Transverse colon (tissue), 4 donors: ENCODE measurements around the gene EEF1B2. TPM values are rescaled to one million over a fixed set of nuclear protein-coding genes. Genes with fewer than 3 reads are reported as not detected.
"Not testable (repeated sequence)": the region's sequence is repeated elsewhere in the genome, so short reads cannot be mapped to it uniquely, and the experiment has no call there.

Source experiments
- DNase-seq: peaks from one replicate; pipeline ENCODE4 v3.0.0-alpha.2; 2019
- H3K27ac ChIP-seq, 4 donors: fragments of 200-600 bp; sonication (generic); 2 replicates each; pipeline ENCODE4 v1.5.1; 2016 to 2018; ENCODE audit warnings: inconsistent platforms in 4 of 4
- H3K27me3 ChIP-seq: fragments of 200-600 bp; sonication (generic); 2 replicates; pipeline ENCODE4 v1.5.1; 2017; ENCODE audit warnings: inconsistent platforms
- H3K36me3 ChIP-seq, 4 donors: fragments of 200-600 bp; sonication (generic); 2 replicates each; pipeline ENCODE4 v1.5.1; 2017 to 2019; ENCODE audit warnings: inconsistent platforms in 4 of 4
- H3K4me1 ChIP-seq, 4 donors: fragments of 200-600 bp; sonication (generic); 2 replicates each; pipeline ENCODE4 v1.5.1; 2017 to 2020; ENCODE audit warnings: inconsistent platforms in 4 of 4
- H3K4me3 ChIP-seq, 4 donors: fragments of 200-600 bp; sonication (generic); 1 replicate in 1 of 4; 2 replicates in 3 of 4; pipeline versions ENCODE4 v1.5.1 to v1.6.1; 2017 to 2019; ENCODE audit warnings: inconsistent platforms in 4 of 4
- H3K9me3 ChIP-seq, 2 donors: fragments of 200-600 bp; sonication (generic); 2 replicates each; pipeline ENCODE4 v1.5.1; 2017 to 2019; ENCODE audit warnings: inconsistent platforms in 2 of 2
- CTCF ChIP-seq, 5 experiments: fragments of 200-600 bp in 3 of 5; fragments of 450-650 bp in 2 of 5; sonication (generic) in 3 of 5; IDR thresholded peaks; 1 replicate in 2 of 5; 2 replicates in 3 of 5; pipeline ENCODE4 v1.5.1; 2016 to 2017; ENCODE audit warnings: antibody characterized with exemption in 5 of 5, inconsistent platforms in 3 of 5, mild to moderate bottlenecking in 2 of 5, moderate library complexity in 1 of 5
- EP300 ChIP-seq: sonication (generic); formaldehyde crosslinking; IDR thresholded peaks from one replicate; pipeline ENCODE4 v1.6.1; 2017; ENCODE audit warnings: antibody characterized with exemption, low read depth
- POLR2A ChIP-seq: fragments of 450-650 bp; IDR thresholded peaks from one replicate; pipeline ENCODE4 v1.6.1; 2016; ENCODE audit warnings: antibody characterized with exemption, mild to moderate bottlenecking, moderate library complexity
- POLR2AphosphoS5 ChIP-seq, 3 donors: sonication (generic); formaldehyde crosslinking; IDR thresholded peaks; one replicate each; pipeline ENCODE4 v1.6.1; 2016; ENCODE audit warnings: antibody characterized with exemption in 3 of 3
- WGBS, 2 donors: methylation state at CpG; one replicate each; pipeline ENCODE4 v1.1.5; 2018; ENCODE audit warnings: low coverage in 1 of 2; 5-methylcytosine and 5-hydroxymethylcytosine counted together
- in situ Hi-C, 4 donors: fragments of 200-750 bp; cut with MboI; loops; one replicate each; pipeline versions ENCODE4 v1.15.0 to v1.15.1; 2017; ENCODE audit warnings: low sequenced_read_pairs in 3 of 4, low pct_ligation_motif_present in 1 of 4, low pct_unique_long_range_greater_than_20kb in 1 of 4
- intact Hi-C: fragments of 100-400 bp; cut with DNase I; formaldehyde crosslinking; loops from one replicate; pipeline ENCODE4 v1.15.1; 2023; ENCODE audit warnings: low total_unique reads
- total RNA-seq, 4 donors: library from RNA; depleted of rRNA; stranded (reverse); fragments of >200 nt; gene quantifications; one replicate each; pipeline ENCODE4 v1.1.0, GENCODE V29; 2016

EEF1B2 gene
- total RNA-seq, 4 donors from 2014 or later, result 83.0 to 261 (median 183) TPM

- TF ChIP-seq POLR2A (no peak), CTCF (IDR thresholded peaks at IDR 0.05) (no peak), EP300 (no peak), POLR2AphosphoS5 (IDR thresholded peaks at IDR 0.05) (no peak)
- intact Hi-C loops, result no loop called here
Measured at GRCh38 chr2:206173147-206173546, 13.5 kb downstream of the EEF1B2 start.

GRCh38 chr2:206176121-206176520, 16.4 kb downstream of the EEF1B2 start:
- no peak for DNase-seq
- in situ Hi-C loops, result no loop called here
- no peaks in the 10 kb centered on the region for H3K36me3 ChIP-seq
- no peak for TF ChIP-seq POLR2AphosphoS5 (IDR thresholded peaks at IDR 0.05)
- no peak for TF ChIP-seq EP300
- no peak for TF ChIP-seq POLR2A
- no peak for TF ChIP-seq CTCF (IDR thresholded peaks at IDR 0.05)
- H3K27me3 ChIP-seq, result no peaks in the 10 kb centered on the region
- 50 to 68% methylated on average over 2 of the region's 2 CpGs for WGBS, 2 donors
- no peaks in the 10 kb centered on the region for H3K4me1 ChIP-seq
- intact Hi-C loops, result no loop called here
- no peaks in the 10 kb centered on the region for H3K9me3 ChIP-seq
- H3K4me3 ChIP-seq, result no peak overlapping the region
- H3K27ac ChIP-seq, result no peak overlapping the region

More at GRCh38 chr2:206173147-206173546, 13.5 kb downstream of the EEF1B2 start:
- Histone ChIP-seq H3K4me1 (no peaks in the 10 kb centered on the region), H3K9me3 (no peaks in the 10 kb centered on the region), H3K36me3 (no peaks in the 10 kb centered on the region), H3K27me3 (no peaks in the 10 kb centered on the region), H3K4me3 (no peak overlapping the region), H3K27ac (no peak overlapping the region)
- 95 to 96% methylated on average over 4 of the region's 4 CpGs for WGBS, 2 donors
- no peak for DNase-seq
- in situ Hi-C loops, result no loop called here

- no peak for TF ChIP-seq POLR2A
- TF ChIP-seq CTCF (IDR thresholded peaks at IDR 0.05), result no peak
- no peak for TF ChIP-seq POLR2AphosphoS5 (IDR thresholded peaks at IDR 0.05)
- TF ChIP-seq EP300, result no peak
- Histone ChIP-seq H3K27ac (no peak overlapping the region), H3K27me3 (no peaks in the 10 kb centered on the region), H3K36me3 (no peaks in the 10 kb centered on the region), H3K9me3 (no peaks in the 10 kb centered on the region), H3K4me3 (no peak overlapping the region), H3K4me1 (no peaks in the 10 kb centered on the region)
- in situ Hi-C loops (no loop called here), intact Hi-C loops (no loop called here)
- 28% methylated on average over 3 of the region's 3 CpGs; no CpG with 5 or more reads in 1 of the 2 donors for WGBS, 2 donors
- DNase-seq, result no peak
Measured at GRCh38 chr2:206176901-206177300, 17.2 kb downstream of the EEF1B2 start.

- in situ Hi-C loops, result not testable (repeated sequence)
Measured at GRCh38 chr2:206181526-206181925, 21.8 kb downstream of the EEF1B2 start.

GRCh38 chr2:206189691-206190090, 30.0 kb downstream of the EEF1B2 start:
- peaks cover 3% of the 10 kb centered on the region for H3K27me3 ChIP-seq
- no peaks in the 10 kb centered on the region for H3K36me3 ChIP-seq
- H3K27ac ChIP-seq, result no peak overlapping the region
- no peak overlapping the region for H3K4me3 ChIP-seq
- no peak for TF ChIP-seq EP300
- no peak for TF ChIP-seq POLR2AphosphoS5 (IDR thresholded peaks at IDR 0.05)
- no peak for TF ChIP-seq POLR2A
- TF ChIP-seq CTCF (IDR thresholded peaks at IDR 0.05), result no peak
- in situ Hi-C loops, result no loop called here
- no peaks in the 10 kb centered on the region for H3K9me3 ChIP-seq
- no peak for DNase-seq
- H3K4me1 ChIP-seq, result no peaks in the 10 kb centered on the region
- 65 to 81% methylated on average over 2 to 3 of the region's 3 CpGs for WGBS, 2 donors
- intact Hi-C loops, result no loop called here

More at GRCh38 chr2:206181526-206181925, 21.8 kb downstream of the EEF1B2 start:
- H3K27me3 ChIP-seq, H3K4me3 ChIP-seq, H3K9me3 ChIP-seq, H3K36me3 ChIP-seq, H3K27ac ChIP-seq, H3K4me1 ChIP-seq, DNase-seq, intact Hi-C loops: not testable (repeated sequence)
- WGBS, 2 donors, result 82 to 86% methylated on average over 5 to 6 of the region's 6 CpGs
